Stimulated activated CD4-positive, alpha-beta T cell treated with anti-CD3 and anti-CD28 coated beads, Interleukin-1b, Interleukin-23, amount 100 ng/mL, for 4 hours (primary cell): Measurements from ENCODE around the gene SNX13.

ENCODE experiments used
- DNase-seq, 2 donors: peaks; one replicate each; pipeline ENCODE4 v3.0.0-alpha.2; 2020; ENCODE audit warnings: low read depth in 2 of 2

SNX13 gene

GRCh38 chr7:17944720-17945119 is 4.4 kb upstream of the SNX13 start:
- DNase-seq = no peak

- DNase-seq = no peak
Observed at GRCh38 chr7:17943006-17943405, 2.7 kb upstream of the SNX13 start.

GRCh38 chr7:17942231-17942630 is 1.9 kb upstream of the SNX13 start:
- no peak for DNase-seq

- DNase-seq = peak in 1 of 2 donors; percentile 2
Observed at GRCh38 chr7:17940951-17941431, 697 bp upstream of the SNX13 start.

GRCh38 chr7:17939606-17940301 is 540 bp downstream of the SNX13 start:
- DNase-seq = peak; percentile 25 to 30

GRCh38 chr7:17939211-17939605 is 1.1 kb downstream of the SNX13 start:
- no peak for DNase-seq

GRCh38 chr7:17937506-17938120 is 2.7 kb downstream of the SNX13 start:
- DNase-seq = no peak

GRCh38 chr7:17936321-17936720 is 4.0 kb downstream of the SNX13 start:
- DNase-seq = no peak

GRCh38 chr7:17934612-17935240 is 5.6 kb downstream of the SNX13 start:
- no peak for DNase-seq

GRCh38 chr7:17934094-17934493 is 6.2 kb downstream of the SNX13 start:
- no peak for DNase-seq

GRCh38 chr7:17932770-17933169 is 7.5 kb downstream of the SNX13 start:
- no peak for DNase-seq

- no peak for DNase-seq
Observed at GRCh38 chr7:17931069-17931468, 9.2 kb downstream of the SNX13 start.

GRCh38 chr7:17930546-17930945 is 9.7 kb downstream of the SNX13 start:
- no peak for DNase-seq

GRCh38 chr7:17929647-17930395 is 10.5 kb downstream of the SNX13 start:
- no peak for DNase-seq

GRCh38 chr7:17928055-17928454 is 12.2 kb downstream of the SNX13 start:
- DNase-seq = no peak

GRCh38 chr7:17921857-17922416 is 18.4 kb downstream of the SNX13 start:
- DNase-seq = no peak

- DNase-seq = no peak
Observed at GRCh38 chr7:17917842-17918241, 22.5 kb downstream of the SNX13 start.

GRCh38 chr7:17916786-17917185 is 23.5 kb downstream of the SNX13 start:
- DNase-seq = no peak

- DNase-seq = no peak
Observed at GRCh38 chr7:17915796-17916195, 24.5 kb downstream of the SNX13 start.

GRCh38 chr7:17915168-17915567 is 25.1 kb downstream of the SNX13 start:
- no peak for DNase-seq

GRCh38 chr7:17913250-17913649 is 27.0 kb downstream of the SNX13 start:
- no peak for DNase-seq
